ENCODE data around the gene FAM168B.

The FAM168B gene

DNA sequence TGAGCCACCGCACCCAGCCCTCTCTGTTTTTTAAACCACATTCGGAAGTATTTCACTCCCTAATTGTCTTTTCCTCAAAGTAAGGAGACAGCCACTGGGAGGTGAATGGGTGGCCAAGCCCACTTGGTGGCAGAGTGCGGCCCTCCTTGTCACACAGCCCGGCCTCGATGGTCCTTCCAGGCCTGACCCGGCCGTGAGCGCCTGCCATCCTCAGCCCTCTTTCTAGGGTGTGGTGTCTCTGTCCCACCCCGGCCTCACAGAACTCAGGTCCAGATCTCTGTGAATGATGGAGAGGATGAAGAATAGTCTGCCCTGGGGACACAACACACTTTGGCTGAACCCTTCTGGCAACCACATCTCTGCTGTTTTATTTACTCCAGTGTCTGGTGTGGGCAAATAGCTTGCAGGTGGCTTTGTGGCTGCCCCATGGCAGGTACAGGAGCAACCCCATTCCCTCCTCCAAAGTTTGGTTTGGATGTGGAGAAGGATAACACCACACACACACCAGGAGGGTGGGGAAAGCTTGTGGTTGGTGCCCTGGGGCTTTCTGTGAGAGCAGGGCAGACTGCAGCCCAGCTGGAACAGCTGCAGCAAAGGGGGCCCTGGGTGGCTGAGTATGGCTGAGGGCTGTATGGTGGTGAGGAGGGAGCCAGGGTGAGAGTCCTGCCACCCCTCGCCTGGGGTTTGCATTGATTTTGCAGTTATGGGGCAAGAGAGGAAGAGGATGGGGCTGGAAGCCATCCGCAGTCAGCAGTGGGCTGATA, 88.6 kb downstream of the FAM168B start:
- Histone ChIP-seq H3K4me3 (ENCODE audit: low read depth, low read length) (no peak overlapping the region), H3K27me3 (replicated peaks) (no peaks in the 10 kb centered on the region), H3K36me3 (replicated peaks) (no peaks in the 10 kb centered on the region), H3K27ac (no peak overlapping the region)
- no peak for TF ChIP-seq CTCF (IDR thresholded peaks at IDR 0.05; ENCODE audit: low read depth, low read length, missing control alignments)
- in situ Hi-C loops (cut with HindIII; ENCODE audit: low pct_ligation_motif_present, low sequenced_read_pairs), result no loop called here
- no peak for DNase-seq

DNA sequence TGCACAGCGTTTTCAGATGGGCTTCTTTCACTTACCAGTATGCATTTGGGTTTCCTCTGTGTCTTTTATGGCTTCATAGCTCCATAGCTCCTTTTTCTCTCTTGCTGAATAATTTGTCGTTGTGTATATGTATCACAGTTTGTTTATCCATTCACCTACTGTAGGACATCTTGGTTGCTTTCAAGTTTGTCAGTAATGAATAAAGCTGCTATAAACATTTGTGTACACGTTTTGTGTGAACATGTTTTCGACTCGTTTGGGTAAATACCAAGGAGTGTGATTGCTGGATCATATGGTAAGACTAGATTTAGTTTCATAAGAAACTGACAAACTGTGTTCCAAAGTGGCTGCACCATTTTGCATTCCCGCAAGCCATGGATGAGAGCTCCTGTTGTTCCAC, 94.7 kb downstream of the FAM168B start:
- DNase-seq, result no peak
- Histone ChIP-seq H3K4me3 (ENCODE audit: low read depth, low read length) (no peak overlapping the region), H3K36me3 (replicated peaks) (no peaks in the 10 kb centered on the region), H3K27me3 (replicated peaks) (no peaks in the 10 kb centered on the region), H3K27ac (no peak overlapping the region)
- TF ChIP-seq CTCF (IDR thresholded peaks at IDR 0.05; ENCODE audit: low read depth, low read length, missing control alignments), result no peak
- in situ Hi-C loops (cut with HindIII; ENCODE audit: low pct_ligation_motif_present, low sequenced_read_pairs), result no loop called here
